ENCODE results near the gene IL17B.

IL17B gene

DNA sequence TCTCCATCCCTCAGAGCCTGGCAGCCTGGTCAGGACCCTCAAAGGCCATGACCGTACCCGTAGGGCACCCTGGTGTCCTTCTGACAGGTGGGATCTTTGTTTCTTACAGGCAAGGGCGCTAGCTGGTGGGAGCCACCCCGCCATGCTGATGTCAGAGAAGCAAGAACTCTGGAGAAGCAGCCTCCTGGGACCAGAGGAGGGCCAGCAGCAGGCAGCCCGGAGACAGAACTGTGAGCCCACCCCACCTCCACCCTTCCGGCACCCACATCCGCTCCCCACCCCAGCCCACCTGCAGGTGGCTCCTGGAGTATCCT lies 42.2 kb upstream of the IL17B start:
- H3K27me3 ChIP-seq (ENCODE audit: insufficient read depth, low read depth, severe bottlenecking), result no peaks in the 10 kb centered on the region
- H3K9me3 ChIP-seq (ENCODE audit: severe bottlenecking), result no peaks in the 10 kb centered on the region
- no peaks in the 10 kb centered on the region for H3K36me3 ChIP-seq
- DNase-seq, result no peak
- peak overlapping the region; percentile 72 for H3K27ac ChIP-seq
- no peak overlapping the region for H3K4me3 ChIP-seq (ENCODE audit: low read depth, low read length)
- TF ChIP-seq CTCF (IDR thresholded peaks at IDR 0.05; ENCODE audit: low read depth, low read length), result no peak

DNA sequence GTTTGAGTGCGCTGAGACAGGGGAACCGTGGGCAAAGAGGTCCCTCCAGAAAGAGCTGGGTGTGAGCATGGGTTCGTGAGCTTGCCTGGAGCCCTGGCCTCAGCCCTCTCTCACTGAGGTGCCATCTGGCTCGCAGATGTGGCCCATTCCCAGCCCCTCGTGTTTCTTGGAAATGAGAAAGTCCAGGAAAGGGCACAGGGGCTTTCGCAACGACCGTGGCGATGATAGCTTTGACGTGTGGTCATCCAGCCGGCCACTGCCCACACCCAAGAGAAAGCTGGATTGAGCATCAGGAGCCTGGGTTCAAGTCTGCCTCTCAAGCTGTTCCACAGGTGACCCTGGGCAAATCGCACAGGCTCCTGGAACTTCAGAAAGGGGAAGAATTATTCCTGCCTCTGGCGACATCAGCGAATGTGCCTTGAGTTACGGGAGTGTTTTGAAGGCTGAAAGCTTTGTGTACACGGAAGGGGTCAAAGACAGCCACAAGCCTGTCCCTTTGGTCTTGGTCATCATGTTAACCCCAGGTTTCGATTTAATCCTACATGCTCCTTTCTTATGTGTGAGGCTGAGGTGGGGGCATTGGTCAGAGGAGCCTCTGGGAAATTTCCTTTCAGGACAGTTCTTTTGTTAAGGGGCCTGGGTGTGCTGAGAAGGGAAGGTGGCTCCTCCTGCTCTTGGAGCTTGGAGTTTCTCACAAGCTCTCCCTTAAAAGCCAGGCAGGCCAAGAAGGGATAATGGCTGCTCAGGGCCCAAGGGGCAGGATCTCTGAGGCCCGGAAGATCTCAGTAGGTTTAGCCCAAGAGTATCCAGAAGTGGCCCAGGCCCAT lies 41.7 kb upstream of the IL17B start:
- DNase-seq, result no peak
- H3K36me3 ChIP-seq, result no peaks in the 10 kb centered on the region
- no peaks in the 10 kb centered on the region for H3K9me3 ChIP-seq (ENCODE audit: severe bottlenecking)
- H3K27ac ChIP-seq, result peak overlapping the region; percentile 72
- H3K4me3 ChIP-seq (ENCODE audit: low read depth, low read length), result no peak overlapping the region
- H3K27me3 ChIP-seq (ENCODE audit: insufficient read depth, low read depth, severe bottlenecking), result no peaks in the 10 kb centered on the region
- TF ChIP-seq CTCF (IDR thresholded peaks at IDR 0.05; ENCODE audit: low read depth, low read length), result no peak

DNA sequence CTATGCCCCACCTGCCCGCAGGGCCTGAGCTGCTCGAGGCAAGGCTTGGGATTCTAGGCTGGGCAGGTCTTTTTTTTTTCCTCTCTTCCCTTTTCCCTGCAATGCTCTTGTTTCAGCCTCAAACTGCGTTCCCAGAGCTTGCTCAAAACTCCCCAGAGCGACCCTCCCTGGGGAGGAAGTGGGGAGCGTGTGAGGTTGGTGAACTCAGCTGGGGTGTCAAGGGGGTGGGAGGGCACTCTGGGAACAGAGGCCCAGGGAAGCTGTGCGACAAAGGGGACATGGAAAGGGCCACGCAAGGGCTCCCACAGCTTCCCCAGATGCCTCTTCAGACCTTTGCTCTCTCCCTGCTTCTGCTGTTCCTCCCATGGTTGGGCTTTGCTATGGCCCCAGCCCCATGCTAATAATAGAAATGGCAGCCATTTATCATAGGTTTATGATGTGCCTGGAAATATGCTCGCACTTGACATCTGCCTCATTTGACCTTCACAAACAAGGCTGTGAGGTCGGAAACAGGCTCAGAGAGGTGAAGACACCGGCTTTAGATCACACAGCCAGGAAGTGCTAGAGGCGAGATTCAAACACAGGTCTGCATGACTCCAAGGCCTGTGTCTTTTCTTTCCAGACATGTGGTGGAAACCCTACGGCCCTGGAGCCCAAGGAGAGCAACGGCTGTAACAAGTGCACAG lies 40.9 kb upstream of the IL17B start:
- no peaks in the 10 kb centered on the region for H3K27me3 ChIP-seq (ENCODE audit: insufficient read depth, low read depth, severe bottlenecking)
- peak overlapping the region; percentile 72 for H3K27ac ChIP-seq
- no peaks in the 10 kb centered on the region for H3K36me3 ChIP-seq

DNA sequence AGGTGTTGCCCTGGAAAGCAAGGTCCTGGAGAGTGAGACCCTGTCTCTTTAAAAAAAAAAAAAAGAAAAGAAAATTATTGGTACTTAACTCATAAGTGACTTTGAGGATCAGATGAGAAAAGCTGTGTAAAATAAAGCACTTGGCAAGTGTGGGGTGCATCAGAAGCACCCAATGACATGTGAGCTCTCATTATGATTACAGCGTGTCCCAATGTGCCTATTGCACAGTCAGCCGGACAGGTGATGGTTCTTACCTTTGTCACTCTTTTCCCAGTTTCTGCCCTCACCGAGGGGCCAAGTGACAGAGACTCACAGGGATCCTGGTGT lies 40.4 kb upstream of the IL17B start:
- peak overlapping the region; percentile 5; the same call in 1 of the 2 replicates for H3K27ac ChIP-seq
- DNase-seq, result no peak
- no peaks in the 10 kb centered on the region for H3K36me3 ChIP-seq
- no peak for TF ChIP-seq CTCF (IDR thresholded peaks at IDR 0.05; ENCODE audit: low read depth, low read length)
- H3K9me3 ChIP-seq (ENCODE audit: severe bottlenecking), result no peaks in the 10 kb centered on the region
- H3K27me3 ChIP-seq (ENCODE audit: insufficient read depth, low read depth, severe bottlenecking), result no peaks in the 10 kb centered on the region
- H3K4me3 ChIP-seq (ENCODE audit: low read depth, low read length), result no peak overlapping the region

More for the DNA sequence above, 40.9 kb upstream of the IL17B start:
- TF ChIP-seq CTCF (IDR thresholded peaks at IDR 0.05; ENCODE audit: low read depth, low read length), result no peak
- H3K4me3 ChIP-seq (ENCODE audit: low read depth, low read length), result no peak overlapping the region
- H3K9me3 ChIP-seq (ENCODE audit: severe bottlenecking), result no peaks in the 10 kb centered on the region
- DNase-seq, result no peak

DNA sequence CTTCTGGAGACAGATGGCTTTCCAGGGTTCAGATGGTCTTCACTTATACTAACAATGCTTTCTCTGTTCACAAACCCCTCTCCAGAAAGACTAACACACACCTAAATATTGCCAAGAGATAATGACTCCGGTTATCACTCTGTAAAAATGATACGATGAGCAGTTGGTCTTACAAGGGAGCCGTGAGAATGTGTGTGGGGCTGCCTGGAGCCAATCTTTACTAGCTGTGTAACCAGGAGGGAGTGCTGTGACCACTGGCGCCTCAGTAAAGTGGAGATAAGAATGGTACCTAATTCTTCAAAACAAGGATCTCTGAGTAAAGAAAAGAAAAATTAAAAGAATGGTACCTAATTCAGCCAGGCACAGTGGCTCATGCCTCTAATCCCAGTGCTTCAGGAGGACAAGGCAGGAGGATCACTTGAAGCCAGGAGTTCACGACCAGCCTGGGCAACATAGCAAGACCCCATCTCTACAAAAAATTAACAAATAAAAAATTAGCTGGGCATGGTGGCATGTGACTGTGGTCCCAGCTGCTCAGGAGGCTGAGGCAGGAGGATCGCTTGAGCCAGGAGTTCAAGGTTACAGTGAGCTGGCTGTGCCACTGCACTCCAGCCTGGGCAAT lies 39.9 kb upstream of the IL17B start:
- no peak for TF ChIP-seq CTCF (IDR thresholded peaks at IDR 0.05; ENCODE audit: low read depth, low read length)
- DNase-seq, result no peak
- Histone ChIP-seq H3K36me3 (no peaks in the 10 kb centered on the region), H3K27ac (peak overlapping the region; percentile 39), H3K9me3 (ENCODE audit: severe bottlenecking) (no peaks in the 10 kb centered on the region), H3K4me3 (ENCODE audit: low read depth, low read length) (no peak overlapping the region), H3K27me3 (ENCODE audit: insufficient read depth, low read depth, severe bottlenecking) (no peaks in the 10 kb centered on the region)

All from WERI-Rb-1 (cell line).